ENCODE results near the gene MOB3A. TPM values are rescaled to one million over a fixed set of nuclear protein-coding genes. Genes with fewer than 3 reads are reported as not detected.

MOB3A gene
- total and polyA plus RNA-seq, 10 of the 15 experiments (the other 5 are each of a cell fraction or from before 2014, with no cell fraction given): 7.5 to 229 (median 79.4) TPM

GRCh38 chr19:2051773-2052704 lies 44.1 kb downstream of the MOB3A start (continued):
- no peak for TF ChIP-seq ZBTB40 (IDR thresholded peaks at IDR 0.05; ENCODE audit: borderline replicate concordance)
- TF ChIP-seq RAD51 (IDR thresholded peaks at IDR 0.05): no peak
- TF ChIP-seq SREBF2 (IDR thresholded peaks at IDR 0.05; ENCODE audit: low read length): no peak
- TF ChIP-seq LARP7 (IDR thresholded peaks at IDR 0.05): no peak; the same call in 1 of the 2 replicates
- no peak for TF ChIP-seq WRNIP1 (IDR thresholded peaks at IDR 0.05; ENCODE audit: borderline replicate concordance, low read depth, low read length)
- no peak for TF ChIP-seq ZZZ3 (IDR thresholded peaks at IDR 0.05; ENCODE audit: control insufficient read depth, insufficient read length, low read depth)
- no peak for TF ChIP-seq BCLAF1 (IDR thresholded peaks at IDR 0.05)
- TF ChIP-seq CBFB (IDR thresholded peaks at IDR 0.05; ENCODE audit: low read depth): no peak
- TF ChIP-seq SUZ12 (IDR thresholded peaks at IDR 0.05; ENCODE audit: unreplicated experiment): no peak
- TF ChIP-seq MTA3 (IDR thresholded peaks at IDR 0.05; ENCODE audit: borderline replicate concordance, low read length): no peak
- peak; percentile 23; the same call in 1 of the 2 replicates for TF ChIP-seq CHD2 (IDR thresholded peaks at IDR 0.05; ENCODE audit: borderline replicate concordance, low read depth, low read length)
- TF ChIP-seq FOS (IDR thresholded peaks at IDR 0.05; ENCODE audit: borderline replicate concordance, extremely low read depth, insufficient read length): no peak
- no peak for TF ChIP-seq CUX1 (IDR thresholded peaks at IDR 0.05; ENCODE audit: insufficient replicate concordance, low read depth, low read length)
- peak; percentile 61 to 78; a peak in 3 of 4 replicates for TF ChIP-seq IKZF2 (IDR thresholded peaks at IDR 0.05)
- TF ChIP-seq DPF2 (IDR thresholded peaks at IDR 0.05): peak; percentile 70

Measured in GM12878 (cell line).